Stimulated activated CD8-positive, alpha-beta memory T cell treated with anti-CD3 and anti-CD28 coated beads, Interleukin-15, amount 100 ng/mL, for 1 hour (primary cell): ENCODE data around the gene TSPAN10.
A peak's percentile ranks its signal among the peaks of the same experiment; 100 is the strongest.
"Not testable (repeated sequence)": the region's sequence is repeated elsewhere in the genome, so short reads cannot be mapped to it uniquely, and the experiment has no call there.

Experiments
- DNase-seq: peaks from one replicate; pipeline ENCODE4 v3.0.0-alpha.2; 2020; ENCODE audit warnings: low read depth

Gene TSPAN10

DNA sequence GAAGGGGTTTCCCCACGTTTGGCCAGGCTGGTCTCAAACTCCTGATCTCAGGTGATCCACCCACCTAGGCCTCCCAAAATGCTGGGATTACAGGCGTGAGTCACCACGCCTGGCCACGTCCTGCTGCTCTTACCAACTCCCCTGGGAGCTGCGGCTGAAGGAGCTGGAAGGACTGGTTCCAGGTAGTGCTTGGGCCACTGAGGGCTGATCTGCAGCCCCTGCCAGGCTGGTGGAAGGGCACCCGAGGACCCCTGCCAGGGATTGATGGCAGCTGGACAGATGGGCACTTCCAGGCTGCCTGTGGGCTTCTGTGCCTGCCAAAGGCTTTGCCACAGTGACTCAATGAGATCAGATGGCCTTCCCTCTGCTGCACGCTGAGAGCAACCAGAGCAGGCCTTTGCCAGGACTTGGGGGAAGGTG is 27.1 kb downstream of the TSPAN10 start:
- no peak for DNase-seq

DNA sequence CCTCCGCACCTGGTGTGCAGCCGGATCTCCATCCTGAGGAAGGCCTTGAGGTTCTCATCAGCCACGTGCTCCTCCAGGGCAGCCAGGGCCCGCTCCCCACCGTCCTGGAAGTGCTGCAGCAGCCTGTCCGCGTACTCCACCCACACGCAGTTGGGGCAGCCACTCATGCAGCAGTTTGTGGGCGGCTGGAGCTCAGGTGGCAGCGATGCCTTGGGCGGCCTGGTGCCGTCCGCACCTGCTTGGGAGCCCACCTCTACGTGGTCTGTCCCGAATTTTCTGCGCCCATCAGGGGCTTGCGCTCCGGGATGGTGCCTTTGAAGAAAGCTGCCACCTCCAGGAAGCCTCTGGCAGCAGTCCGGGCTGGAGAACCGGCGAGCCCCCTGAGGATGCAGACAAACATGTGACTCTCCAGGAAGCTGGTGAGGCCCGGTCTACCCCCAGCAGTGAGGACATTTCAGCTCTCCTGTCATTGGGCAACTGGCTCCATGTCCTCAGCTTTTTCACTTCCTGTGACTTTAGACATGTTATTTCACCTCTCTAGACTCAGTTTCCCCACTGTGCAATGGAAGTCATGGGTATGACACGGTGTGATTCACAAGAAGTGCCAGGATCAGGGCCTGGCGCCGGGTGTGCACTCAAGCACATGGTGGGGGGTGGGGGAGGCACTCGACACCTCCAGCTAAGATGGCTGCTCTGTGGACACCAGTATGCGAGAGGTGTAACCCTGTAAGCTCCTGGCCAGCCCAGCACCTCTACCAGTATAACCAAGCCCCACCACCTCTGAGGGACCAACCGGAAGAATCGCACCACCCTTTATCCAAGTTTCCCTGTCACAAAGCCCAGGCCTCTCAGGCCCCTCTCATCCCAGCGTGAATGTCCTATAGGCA is 28.5 kb downstream of the TSPAN10 start:
- no peak for DNase-seq

DNA sequence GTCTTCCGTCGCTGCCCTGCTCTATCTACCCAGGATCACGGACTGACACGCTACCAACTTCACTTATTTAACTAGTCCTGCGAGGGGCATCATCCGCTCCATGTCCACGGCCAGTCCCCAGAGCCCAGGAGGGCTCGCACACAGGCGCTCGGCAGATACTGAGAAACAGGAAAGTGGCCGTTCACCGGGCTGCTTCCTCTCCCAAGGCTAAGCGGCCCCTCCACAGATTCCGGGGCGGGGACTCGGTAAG is 29.0 kb downstream of the TSPAN10 start:
- DNase-seq = no peak

DNA sequence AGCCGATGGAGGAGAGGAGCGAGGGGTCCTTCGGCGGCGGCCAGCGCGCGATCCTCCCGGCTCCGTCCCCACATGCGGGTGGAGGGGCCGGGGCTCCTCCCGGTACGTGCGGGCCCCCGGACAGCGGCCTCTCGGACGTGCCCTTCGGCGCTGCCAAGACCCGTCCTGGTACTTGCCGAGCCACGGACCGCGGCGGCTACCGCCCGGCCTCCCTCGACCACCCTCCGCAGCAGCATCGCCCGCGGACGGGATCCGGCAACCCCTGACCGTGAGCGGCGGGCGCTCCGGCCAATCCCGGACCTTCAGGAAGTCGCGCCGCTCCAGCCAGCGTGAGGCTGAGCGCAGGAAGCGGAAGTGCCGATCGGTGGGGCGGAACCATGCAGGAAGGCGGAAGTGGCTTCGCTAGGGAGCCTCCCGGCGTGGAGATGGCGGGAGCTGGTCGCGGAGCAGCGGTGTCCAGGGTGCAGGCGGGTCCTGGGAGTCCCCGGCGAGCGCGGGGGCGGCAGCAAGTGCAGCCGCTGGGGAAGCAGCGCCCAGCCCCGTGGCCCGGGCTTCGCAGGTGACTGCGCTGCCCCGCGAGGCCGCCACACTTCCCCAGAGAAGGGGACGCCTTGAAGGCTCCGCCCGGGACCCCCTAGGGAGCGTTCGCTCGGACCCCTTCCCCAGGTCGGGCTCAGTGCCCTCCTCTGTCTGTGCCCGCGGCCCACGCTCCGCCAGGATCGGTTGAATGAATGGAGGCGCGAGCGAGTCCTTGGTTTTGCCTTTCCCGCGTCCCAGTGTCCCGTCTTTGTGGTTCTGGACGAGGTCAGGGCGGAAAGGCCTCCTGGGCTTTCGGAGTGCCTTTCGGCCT is 29.6 kb downstream of the TSPAN10 start, which contains the start of the genes CCDC137 and OXLD1:
Gene CCDC137, plus strand, starts transcription at position 396 of the 850 bp plus-strand sequence. Its CDS starts 30 bp downstream, at position 426.
Gene OXLD1, minus strand, starts transcription at position 264 of the 850 bp plus-strand sequence. Its CDS starts 28 bp downstream, at position 236.
- DNase-seq = peak; percentile 88

DNA sequence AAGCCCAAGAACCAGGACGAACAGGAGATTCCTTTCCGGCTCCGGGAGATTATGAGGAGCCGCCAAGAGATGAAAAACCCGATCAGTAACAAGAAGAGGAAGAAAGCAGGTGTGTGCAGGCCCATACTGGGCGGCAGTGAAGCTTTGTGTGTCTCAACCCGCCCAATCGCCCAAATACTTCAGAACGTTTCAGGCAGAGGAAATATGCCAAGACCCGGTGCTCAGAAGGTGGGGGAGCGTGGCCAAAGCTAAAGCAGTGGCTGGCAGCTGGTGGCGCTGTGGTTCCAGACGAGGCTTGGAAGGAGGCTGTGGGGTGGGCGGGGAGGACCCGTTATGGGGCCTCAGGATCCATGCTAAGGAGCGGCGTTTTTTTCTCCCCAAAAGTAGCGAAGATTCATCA is 30.8 kb downstream of the TSPAN10 start:
- no peak for DNase-seq

DNA sequence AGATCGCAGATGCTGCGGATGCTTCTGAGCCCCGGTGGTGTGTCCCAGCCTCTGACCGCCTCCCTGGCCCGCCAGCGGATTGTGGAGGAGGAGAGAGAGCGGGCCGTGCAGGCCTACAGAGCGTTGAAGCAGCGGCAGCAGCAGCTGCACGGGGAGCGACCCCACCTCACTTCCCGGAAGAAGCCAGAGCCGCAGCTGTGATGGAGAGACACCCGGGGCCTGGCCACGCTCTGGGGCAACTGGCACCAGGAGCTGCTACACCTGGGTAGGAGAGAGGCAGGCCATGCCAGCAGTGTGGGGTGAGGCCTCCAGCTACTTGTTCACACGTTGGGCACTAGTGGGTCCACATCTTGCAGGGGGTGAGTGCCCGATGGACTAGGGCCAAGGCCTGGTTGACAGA is 35.5 kb downstream of the TSPAN10 start:
- no peak for DNase-seq

DNA sequence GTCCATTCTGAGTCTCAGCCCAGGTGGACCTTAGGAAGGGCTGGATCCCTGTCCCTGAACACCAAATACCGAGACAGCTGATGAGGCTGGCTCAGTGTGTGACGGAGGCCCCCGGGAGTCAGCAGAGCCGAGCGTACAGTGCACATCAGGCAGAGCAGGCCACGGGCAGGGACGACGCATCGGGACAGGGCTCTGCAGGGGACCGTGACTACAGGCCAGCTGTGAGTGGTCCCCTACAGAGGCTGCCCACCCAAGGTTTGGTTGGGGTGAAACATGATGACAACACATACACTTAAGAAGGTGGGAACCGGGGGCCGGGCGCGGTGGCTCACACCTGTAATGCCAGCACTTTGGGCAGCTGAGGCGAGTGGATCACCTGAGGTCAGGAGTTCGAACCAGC is 36.0 kb downstream of the TSPAN10 start:
- no peak for DNase-seq

DNA sequence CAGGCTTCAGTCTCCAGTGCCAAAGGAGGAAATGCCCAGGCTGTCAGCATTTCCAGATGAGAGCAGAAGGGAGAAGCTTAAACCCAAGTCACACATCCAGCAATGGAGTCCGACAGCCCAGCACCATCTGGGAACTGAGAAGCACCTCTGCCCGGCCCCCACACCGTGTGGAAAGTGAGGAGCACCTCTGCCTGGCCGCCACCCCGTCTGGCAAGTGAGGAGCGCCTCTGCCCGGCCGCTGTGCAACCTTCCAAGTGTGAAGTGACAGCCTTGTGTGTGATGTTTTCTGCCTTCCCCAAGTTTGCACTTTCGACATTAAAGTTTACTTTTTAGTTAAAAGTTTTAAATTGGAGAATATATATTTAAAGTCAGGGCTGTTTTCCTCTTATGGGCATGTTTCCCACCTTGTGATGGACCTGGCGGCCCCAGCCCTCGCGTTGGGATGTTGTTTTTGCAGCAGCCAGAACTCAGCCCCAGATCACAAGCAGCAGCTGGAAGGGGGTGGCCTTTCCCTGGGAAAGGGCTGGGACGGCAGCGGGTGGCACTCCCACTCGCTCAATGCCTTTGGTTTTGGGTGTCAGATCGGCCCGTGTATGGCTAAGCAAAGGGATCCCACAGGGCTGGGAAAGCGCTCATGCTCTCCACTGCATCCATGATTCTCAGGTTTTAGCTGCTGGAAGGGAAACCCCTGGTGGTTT is 36.7 kb downstream of the TSPAN10 start:
- no peak for DNase-seq

DNA sequence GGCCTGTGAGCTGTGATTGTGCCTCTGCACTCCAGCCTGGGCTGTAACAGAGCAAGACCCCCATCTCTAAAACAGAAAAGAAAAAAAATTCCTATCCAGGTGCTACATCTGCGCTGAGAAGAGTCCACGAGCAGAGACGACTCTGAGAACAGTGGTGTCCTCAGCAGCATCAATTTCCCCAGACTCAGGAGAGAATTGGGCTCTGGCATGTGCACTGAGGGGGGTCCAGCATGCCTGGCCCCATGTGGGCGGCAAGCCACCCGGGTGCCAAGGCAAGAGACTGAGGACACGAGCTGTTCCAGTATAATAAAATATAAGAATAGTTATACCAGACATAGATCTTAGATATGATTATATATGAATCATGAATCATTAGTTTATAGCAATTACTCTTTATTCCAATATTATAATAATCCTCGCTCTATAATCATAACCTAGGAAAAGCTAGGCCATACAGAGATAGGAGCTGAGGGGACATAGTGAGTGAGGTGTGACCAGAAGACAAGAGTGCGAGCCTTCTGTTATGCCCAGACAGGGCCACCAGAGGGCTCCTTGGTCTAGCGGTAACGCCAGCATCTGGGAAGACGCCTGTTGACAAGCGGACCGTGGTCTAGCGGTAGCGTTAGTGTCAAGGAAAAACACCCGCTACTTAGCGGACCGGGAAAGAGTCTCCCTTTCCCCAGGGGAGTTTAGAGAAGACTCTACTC is 38.7 kb downstream of the TSPAN10 start:
- DNase-seq = not testable (repeated sequence)

DNA sequence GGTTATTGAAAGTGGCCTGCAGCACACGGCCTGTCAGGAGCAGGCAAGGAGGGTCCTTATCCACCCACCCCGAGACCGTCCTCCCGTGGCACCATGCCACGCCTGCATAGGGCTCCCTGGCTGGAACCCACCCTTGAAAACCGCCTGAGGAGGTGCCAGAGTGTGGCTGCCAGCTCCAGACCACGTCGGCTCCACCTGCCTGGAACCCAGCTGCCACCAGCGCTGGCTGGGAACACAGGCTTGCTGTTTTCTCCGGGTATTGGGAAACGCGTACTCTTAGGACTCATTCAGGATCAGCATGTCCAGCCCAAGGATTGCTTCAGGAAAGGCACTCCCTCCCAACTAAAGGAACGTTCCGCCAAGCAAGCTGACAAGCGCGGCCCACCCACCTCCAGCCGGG is 39.9 kb downstream of the TSPAN10 start:
- DNase-seq = no peak

DNA sequence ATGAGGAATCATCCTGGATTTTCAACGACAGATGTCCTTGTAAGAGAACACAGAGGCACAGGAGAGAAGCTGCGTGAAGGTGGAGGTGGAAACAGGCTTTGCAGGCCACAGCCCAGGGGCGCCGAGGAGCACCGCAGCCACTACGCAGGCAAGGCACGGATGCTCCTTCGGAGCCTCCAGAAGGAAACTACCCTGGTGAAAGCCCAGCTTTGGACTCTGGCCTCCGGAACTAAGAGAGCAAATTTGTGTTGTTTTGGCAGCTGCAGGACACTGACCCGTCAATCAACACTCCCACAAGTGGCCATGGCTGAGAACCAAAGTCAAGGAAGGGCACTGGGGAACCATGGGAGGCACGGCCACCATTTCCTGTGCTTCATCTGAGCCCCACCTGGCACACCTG is 43.2 kb downstream of the TSPAN10 start:
- DNase-seq = no peak

DNA sequence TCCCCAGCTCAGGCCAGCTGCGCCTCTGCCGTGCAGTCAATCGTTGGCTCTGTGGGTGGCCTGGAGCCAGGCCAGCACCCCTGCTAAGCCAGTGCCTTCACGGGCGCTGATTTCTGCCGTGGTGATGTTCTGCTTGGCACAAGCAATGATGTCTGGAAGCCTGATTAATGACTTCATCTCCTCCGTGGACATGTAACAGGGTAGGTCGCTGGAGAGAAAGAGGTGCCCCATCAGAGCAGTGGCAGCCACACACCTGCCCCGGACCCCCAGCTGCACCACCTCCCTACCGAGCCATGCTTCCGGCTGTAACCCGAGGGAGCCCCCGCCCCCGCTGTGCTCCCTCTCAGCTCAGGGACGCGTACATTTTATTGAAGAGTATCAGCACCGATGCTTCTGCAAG is 44.7 kb downstream of the TSPAN10 start:
- DNase-seq = no peak

DNA sequence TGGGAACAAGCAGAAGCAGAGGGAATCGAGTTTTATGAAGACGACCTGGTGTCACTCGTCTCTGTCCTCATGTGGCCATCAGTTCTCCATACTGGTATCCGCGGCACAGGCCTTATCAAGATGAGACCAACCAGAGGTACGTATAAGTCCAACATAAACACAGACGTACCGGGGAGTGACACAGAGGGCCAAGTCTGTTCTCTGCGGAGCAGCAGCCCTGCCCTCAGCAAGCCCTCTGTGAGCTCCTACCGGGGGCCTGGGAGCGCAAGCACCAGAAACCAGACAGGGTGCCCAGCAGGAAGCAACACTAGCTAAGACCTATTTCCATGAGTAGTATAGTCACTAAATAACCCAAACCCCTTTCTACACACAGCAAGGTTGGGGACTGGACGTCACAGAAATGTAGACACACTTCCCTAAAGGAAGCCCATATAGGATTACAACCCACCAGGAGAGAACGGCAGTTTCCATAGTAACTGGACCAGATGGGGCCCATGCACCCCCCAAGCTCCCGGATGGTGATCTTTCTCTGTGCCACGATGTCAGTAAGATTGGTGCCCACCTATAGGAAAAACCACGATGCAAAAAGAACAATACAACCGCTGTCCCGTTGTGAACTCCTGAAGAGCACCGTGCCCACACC is 45.7 kb downstream of the TSPAN10 start:
- no peak for DNase-seq

DNA sequence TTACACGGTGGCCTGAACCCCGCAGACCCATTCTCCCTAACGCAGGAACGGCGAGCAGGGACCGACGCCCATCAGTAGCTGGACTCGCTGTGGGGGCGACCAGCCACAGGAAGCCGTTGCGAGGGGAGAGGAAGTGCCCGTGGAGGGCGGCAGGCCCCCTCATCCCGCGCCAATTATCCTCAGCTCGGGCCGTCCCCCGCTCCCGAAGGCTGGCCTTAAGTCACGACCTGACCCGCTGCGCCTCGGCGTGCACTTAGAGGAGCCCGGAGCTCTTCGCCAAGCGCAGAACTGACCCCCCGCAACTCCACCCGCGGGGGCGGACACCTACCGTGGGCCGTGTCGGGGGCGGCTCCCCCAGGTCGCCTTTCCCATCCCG is 46.2 kb downstream of the TSPAN10 start:
- DNase-seq = no peak

DNA sequence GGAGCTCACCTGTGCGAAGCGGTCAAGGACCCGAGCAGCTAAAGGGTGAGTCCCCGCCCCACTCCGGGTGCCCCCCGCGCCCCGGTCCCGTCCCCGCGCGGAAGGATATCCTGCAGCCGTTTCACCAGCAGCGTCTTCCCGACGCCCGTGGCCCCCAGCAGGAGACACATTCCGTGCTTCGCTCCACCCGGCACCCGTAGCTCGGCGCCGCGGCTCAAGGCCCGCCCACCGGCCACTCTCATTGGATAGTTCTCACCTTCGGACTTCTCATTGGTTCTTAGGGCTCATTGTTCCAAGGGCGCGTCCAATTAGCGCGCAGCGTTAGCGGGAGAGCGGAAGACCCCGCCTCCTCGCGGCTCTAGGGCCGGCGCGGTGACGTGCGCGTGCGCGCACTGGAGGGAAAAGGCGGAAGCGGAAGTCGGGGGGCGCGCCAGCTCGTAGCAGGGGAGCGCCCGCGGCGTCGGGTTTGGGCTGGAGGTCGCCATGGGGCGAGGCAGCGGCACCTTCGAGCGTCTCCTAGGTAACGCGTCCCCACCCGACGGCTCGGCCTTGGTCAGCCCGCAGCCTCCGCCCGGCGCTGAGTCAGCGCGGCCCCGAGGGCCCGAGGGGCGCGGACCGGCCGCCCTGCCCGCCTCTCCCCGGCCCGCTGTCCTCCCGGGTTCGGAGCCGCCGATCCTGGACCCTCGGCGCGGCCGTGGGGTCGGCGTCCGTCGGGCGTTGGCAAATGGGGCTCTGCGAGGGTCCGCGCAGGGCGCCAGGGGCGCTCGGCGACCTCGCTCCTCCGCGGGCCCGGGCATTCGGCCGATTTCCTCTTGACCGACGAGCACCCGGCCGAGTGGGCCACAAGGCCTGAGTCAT is 46.8 kb downstream of the TSPAN10 start, which contains the start of the genes ARL16 and HGS:
Gene ARL16, minus strand, starts transcription at position 214 of the 858 bp plus-strand sequence. Its CDS starts 44 bp downstream, at position 170.
Gene HGS, plus strand, starts transcription at position 428 of the 858 bp plus-strand sequence. Its CDS starts 56 bp downstream, at position 484.
- DNase-seq = peak; percentile 94

DNA sequence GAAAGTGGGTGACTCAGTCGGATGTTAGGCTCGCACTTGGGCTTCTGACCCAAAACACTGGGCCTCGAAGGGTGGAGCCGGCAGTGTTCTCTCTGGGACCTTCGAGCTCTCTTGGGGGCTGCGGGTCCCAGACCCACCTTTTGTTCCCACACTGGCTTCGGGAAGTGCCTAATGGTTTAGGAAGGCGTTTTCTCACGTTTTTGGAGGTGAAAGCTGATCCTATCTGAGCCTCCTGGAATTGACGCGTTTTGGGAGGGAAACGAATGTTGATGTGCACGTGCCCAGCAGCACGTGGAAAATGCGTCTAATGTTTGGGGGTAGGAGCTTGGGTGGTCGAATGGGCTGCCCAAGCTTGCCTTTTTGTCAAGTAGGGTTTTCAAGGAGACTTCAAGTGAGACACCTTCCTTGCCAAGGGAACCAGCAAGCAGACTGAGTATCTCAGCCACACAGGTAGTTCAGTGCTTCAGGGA is 47.5 kb downstream of the TSPAN10 start:
- DNase-seq = no peak

DNA sequence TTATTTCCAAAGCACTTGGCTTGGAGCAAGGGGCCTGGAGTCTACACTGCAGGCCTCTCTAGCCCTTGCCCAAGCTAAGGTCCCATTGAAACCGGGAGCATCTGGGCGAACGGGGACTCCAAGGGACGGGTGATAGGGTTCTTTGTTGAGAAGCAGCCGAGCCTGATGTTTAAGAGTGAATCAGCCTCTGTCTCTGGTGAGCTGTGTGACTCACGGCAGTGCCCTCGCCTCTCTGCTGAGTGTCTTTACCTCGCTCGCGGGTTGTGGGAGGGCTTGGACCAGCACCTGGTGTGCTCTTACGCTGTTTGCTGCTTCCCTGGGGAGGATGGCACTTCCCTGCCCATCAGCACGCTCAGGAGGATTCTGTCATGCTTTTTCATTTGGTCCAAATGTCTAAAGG is 48.1 kb downstream of the TSPAN10 start:
- no peak for DNase-seq

DNA sequence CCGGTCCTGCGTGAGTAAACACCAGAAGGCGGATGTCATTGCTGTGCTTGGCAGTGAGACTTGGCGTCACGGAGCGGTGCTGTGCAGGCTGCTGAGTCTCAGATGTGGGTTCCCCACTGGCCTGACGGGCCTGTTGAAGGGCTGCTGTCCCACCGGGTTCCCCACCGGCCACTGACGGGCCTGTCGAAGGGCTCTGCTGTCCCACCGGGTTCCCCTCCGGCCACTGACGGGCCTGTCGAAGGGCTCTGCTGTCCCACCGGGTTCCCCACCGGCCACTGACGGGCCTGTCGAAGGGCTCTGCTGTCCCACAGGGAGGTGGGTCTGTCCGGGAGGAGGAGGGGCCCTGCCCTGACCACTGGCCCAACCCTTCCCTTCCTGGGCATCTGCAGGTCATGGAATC is 49.6 kb downstream of the TSPAN10 start:
- no peak for DNase-seq

DNA sequence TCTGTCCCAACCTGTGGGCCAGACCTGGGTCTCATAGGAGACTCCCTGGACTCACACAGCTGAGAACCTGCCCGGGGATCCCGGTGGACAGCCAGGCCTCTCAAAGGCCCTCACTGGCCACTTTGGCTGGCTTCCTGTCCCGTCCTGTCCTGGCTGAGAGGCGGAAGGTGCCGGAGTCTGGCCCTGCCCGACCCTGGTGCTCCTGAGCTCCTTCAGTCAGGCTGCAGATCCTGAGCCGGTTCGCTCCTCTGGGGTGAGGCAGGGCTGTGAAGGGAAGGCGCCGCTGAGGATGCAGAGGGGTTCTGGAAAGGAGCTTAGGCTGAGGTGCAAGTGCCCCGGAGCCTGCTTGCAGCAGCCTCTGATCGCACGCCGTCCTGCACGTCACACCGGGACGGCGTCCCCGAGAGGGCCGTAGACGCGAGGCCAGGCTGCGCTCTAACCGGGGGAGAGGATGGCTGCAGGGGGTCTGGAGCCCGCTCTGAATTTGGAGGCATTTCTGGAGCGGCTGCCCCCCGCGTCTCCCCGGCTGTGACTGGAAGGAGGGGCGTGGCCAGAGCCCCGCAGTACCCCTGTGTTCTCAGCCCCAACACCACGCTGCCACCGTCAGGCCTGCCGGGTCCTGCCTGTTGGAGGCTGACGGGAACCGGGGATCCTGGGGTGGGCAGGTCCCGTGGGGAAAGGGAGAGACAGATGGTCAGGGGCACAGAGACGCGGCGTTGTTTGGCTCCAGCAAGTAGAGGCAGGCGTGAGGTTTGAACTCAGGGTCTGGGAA is 51.0 kb downstream of the TSPAN10 start:
- DNase-seq = no peak
